Adrenal gland (tissue), 5 donors: ENCODE measurements around the gene MINDY4.

ENCODE experiments used
- CTCF ChIP-seq, 6 experiments: fragments of 450-650 bp in 4 of 6; fragments of 200-600 bp in 2 of 6; sonication (generic) in 1 of 6; IDR thresholded peaks; 1 replicate in 5 of 6; 2 replicates in 1 of 6; pipeline versions ENCODE4 v1.5.1 to v1.8.0; 2016 to 2021; ENCODE audit warnings: antibody characterized with exemption in 6 of 6, mild to moderate bottlenecking in 2 of 6, moderate library complexity in 1 of 6
- POLR2A ChIP-seq, 2 donors: fragments of 450-650 bp; IDR thresholded peaks; one replicate each; pipeline ENCODE4 v1.6.1; 2017; ENCODE audit warnings: antibody characterized with exemption in 2 of 2, mild to moderate bottlenecking in 2 of 2, moderate library complexity in 1 of 2
- donor health status: DM: no; HTN: no; CAD: no.

- TF ChIP-seq CTCF (IDR thresholded peaks at IDR 0.05) (no peak), POLR2A (IDR thresholded peaks at IDR 0.05) (no peak)
These were observed 134.8 kb downstream of the MINDY4 start for GRCh38 chr7:30906014-30906413.
